Neural cell (in vitro differentiated cells): ENCODE measurements around the gene WDR37. TPM values are rescaled to one million over a fixed set of nuclear protein-coding genes. Genes with fewer than 3 reads are reported as not detected.

Source experiments
- H2AFZ ChIP-seq: fragments of 200-600, 300-800 bp; sonication (generic), shearing (Covaris generic); 2 replicates; pipeline ENCODE4 v1.6.0; 2014; ENCODE audit warnings: low read depth, mild to moderate bottlenecking, antibody characterized with exemption, low read length, moderate library complexity
- H3F3A ChIP-seq: fragments of 200-600 bp; shearing (Covaris generic); 2 replicates; pipeline ENCODE4 v1.6.1; 2016; ENCODE audit warnings: mild to moderate bottlenecking, moderate library complexity, mixed read lengths, antibody characterized with exemption, low read length; ENCODE audit not compliant: insufficient read depth, poor library complexity, severe bottlenecking
- H3K27ac ChIP-seq: fragments of 200-600, 300-800 bp; sonication (generic), shearing (Covaris generic); 2 replicates; pipeline ENCODE4 v1.5.1; 2014; ENCODE audit warnings: mild to moderate bottlenecking, low read length, moderate library complexity
- H3K27me3 ChIP-seq: fragments of 300-800, 200-600 bp; sonication (generic), shearing (Covaris generic); 2 replicates; pipeline ENCODE4 v1.6.0; 2014; ENCODE audit warnings: mild to moderate bottlenecking, low read depth, low read length, moderate library complexity; ENCODE audit not compliant: insufficient read depth
- H3K36me3 ChIP-seq: fragments of 300-800, 200-600 bp; sonication (generic), shearing (Covaris generic); 2 replicates; pipeline ENCODE4 v1.5.1; 2014; ENCODE audit warnings: mild to moderate bottlenecking, antibody characterized with exemption, low read length, moderate library complexity; ENCODE audit not compliant: insufficient read depth
- H3K4me2 ChIP-seq: fragments of 300-800, 200-600 bp; sonication (generic), shearing (Covaris generic); 2 replicates; pipeline ENCODE4 v1.6.0; 2014; ENCODE audit warnings: mild to moderate bottlenecking, low read length
- H3K4me3 ChIP-seq: fragments of 300-800, 200-600 bp; sonication (generic), shearing (Covaris generic); 2 replicates; pipeline ENCODE4 v1.5.1; 2014; ENCODE audit warnings: mild to moderate bottlenecking, low read length, moderate library complexity
- H3K79me2 ChIP-seq: fragments of 200-600 bp; shearing (Covaris generic); replicated peaks from 2 replicates; pipeline ENCODE4 v1.6.0; 2014; ENCODE audit warnings: mild to moderate bottlenecking, low read length, moderate library complexity; ENCODE audit not compliant: insufficient read depth
- H3K9ac ChIP-seq: fragments of 300-800, 200-600 bp; sonication (generic), shearing (Covaris generic); 2 replicates; pipeline ENCODE4 v1.6.1; 2016; ENCODE audit warnings: mild to moderate bottlenecking, low read length, mixed read lengths
- H3K9me2 ChIP-seq: fragments of 200-600 bp; shearing (Covaris generic); 2 replicates; pipeline ENCODE4 v1.6.1; 2016; ENCODE audit warnings: mild to moderate bottlenecking, low read length, mixed read lengths; ENCODE audit not compliant: insufficient read depth
- H3K9me3 ChIP-seq: fragments of 200-600, 300-800 bp; sonication (generic), shearing (Covaris generic); 2 replicates; pipeline ENCODE4 v1.6.1; 2016; ENCODE audit warnings: mild to moderate bottlenecking, mixed run types, low read length, moderate library complexity, mixed read lengths
- H4K20me1 ChIP-seq: fragments of 200-600 bp; shearing (Covaris generic); 2 replicates; pipeline ENCODE4 v1.6.1; 2016; ENCODE audit warnings: mild to moderate bottlenecking, mixed run types; ENCODE audit not compliant: insufficient read depth
- EP300 ChIP-seq: fragments of 450-650 bp; conservative IDR thresholded peaks from 2 replicates; pipeline ENCODE4 v1.6.1; 2014; ENCODE audit warnings: antibody characterized with exemption, mild to moderate bottlenecking, moderate library complexity; ENCODE audit not compliant: poor library complexity, severe bottlenecking
- EZH2 ChIP-seq: fragments of 200-600, 300-800 bp; shearing (Covaris generic), sonication (generic); IDR thresholded peaks from 2 replicates; pipeline ENCODE4 v1.6.1; 2014; ENCODE audit warnings: antibody characterized with exemption, low read length, borderline replicate concordance, mild to moderate bottlenecking; ENCODE audit not compliant: insufficient read depth, poor library complexity, severe bottlenecking
- MXI1 ChIP-seq: fragments of 450-650 bp; conservative IDR thresholded peaks from 2 replicates; pipeline ENCODE4 v1.6.1; 2014; ENCODE audit warnings: antibody characterized with exemption, mild to moderate bottlenecking; ENCODE audit not compliant: poor library complexity, severe bottlenecking
- POLR2AphosphoS5 ChIP-seq: IDR thresholded peaks from 2 replicates; pipeline ENCODE4 v1.6.1; 2012
- RAD21 ChIP-seq: fragments of 450-650 bp; conservative IDR thresholded peaks from 2 replicates; pipeline ENCODE4 v1.6.1; 2014; ENCODE audit warnings: antibody characterized with exemption, mild to moderate bottlenecking, moderate library complexity
- REST ChIP-seq: IDR thresholded peaks from 2 replicates; pipeline ENCODE4 v1.6.1; 2012; ENCODE audit warnings: borderline replicate concordance
- SMC3 ChIP-seq: fragments of 450-650 bp; conservative IDR thresholded peaks from 2 replicates; pipeline ENCODE4 v1.6.1; 2014; ENCODE audit warnings: antibody characterized with exemption, mild to moderate bottlenecking, moderate library complexity; ENCODE audit not compliant: poor library complexity
- TAF1 ChIP-seq: IDR thresholded peaks from 2 replicates; pipeline ENCODE4 v1.6.1; 2012; ENCODE audit warnings: low read depth
- polyA plus RNA-seq: library from polyadenylated mRNA; depleted of rRNA; stranded (reverse); fragments of >200 nt; gene quantifications from 2 replicates; pipeline ENCODE4 v1.2.3, GENCODE V29; 2014
- TF ChIP-seq, protein P1 (sequence below): fragments of 450-650 bp; IDR thresholded peaks from 2 replicates; pipeline ENCODE4 v1.5.1; 2014; ENCODE audit warnings: antibody characterized with exemption, mild to moderate bottlenecking, moderate library complexity; ENCODE audit not compliant: poor library complexity, severe bottlenecking

Gene WDR37
- polyA plus RNA-seq, 1 donor from 2014 or later = 32.3 TPM

- H3K9ac ChIP-seq = no peak overlapping the region
- H3K4me3 ChIP-seq = peak overlapping the region; percentile 60
- H3K9me2 ChIP-seq = no peaks in the 10 kb centered on the region
- no peaks in the 10 kb centered on the region for H3K9me3 ChIP-seq
- peak overlapping the region; percentile 65 for H3K4me2 ChIP-seq
- H3F3A ChIP-seq = peaks cover 5% of the 10 kb centered on the region
- no peak overlapping the region for H3K27ac ChIP-seq
- TF ChIP-seq POLR2AphosphoS5 (no peak), EP300 (no peak), SMC3 (no peak), RAD21 (no peak), TAF1 (no peak), REST (no peak), MXI1 (no peak), EZH2 (no peak)
- TF ChIP-seq, protein P1, sequence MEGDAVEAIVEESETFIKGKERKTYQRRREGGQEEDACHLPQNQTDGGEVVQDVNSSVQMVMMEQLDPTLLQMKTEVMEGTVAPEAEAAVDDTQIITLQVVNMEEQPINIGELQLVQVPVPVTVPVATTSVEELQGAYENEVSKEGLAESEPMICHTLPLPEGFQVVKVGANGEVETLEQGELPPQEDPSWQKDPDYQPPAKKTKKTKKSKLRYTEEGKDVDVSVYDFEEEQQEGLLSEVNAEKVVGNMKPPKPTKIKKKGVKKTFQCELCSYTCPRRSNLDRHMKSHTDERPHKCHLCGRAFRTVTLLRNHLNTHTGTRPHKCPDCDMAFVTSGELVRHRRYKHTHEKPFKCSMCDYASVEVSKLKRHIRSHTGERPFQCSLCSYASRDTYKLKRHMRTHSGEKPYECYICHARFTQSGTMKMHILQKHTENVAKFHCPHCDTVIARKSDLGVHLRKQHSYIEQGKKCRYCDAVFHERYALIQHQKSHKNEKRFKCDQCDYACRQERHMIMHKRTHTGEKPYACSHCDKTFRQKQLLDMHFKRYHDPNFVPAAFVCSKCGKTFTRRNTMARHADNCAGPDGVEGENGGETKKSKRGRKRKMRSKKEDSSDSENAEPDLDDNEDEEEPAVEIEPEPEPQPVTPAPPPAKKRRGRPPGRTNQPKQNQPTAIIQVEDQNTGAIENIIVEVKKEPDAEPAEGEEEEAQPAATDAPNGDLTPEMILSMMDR = no peak
- no peak overlapping the region for H2AFZ ChIP-seq
- peaks cover 70% of the 10 kb centered on the region for H3K79me2 ChIP-seq
- no peaks in the 10 kb centered on the region for H3K27me3 ChIP-seq
- H4K20me1 ChIP-seq = peaks cover 20% of the 10 kb centered on the region
- H3K36me3 ChIP-seq = peaks cover 6% of the 10 kb centered on the region
Measured at GRCh38 chr10:1043532-1043995, 12.6 kb upstream of the WDR37 start.

- Histone ChIP-seq H3K9me3 (no peaks in the 10 kb centered on the region), H3K9me2 (no peaks in the 10 kb centered on the region), H3K4me2 (peak overlapping the region; percentile 65), H3K36me3 (peaks cover 6% of the 10 kb centered on the region), H3K27me3 (no peaks in the 10 kb centered on the region), H3K79me2 (peaks cover 70% of the 10 kb centered on the region), H3F3A (peaks cover 5% of the 10 kb centered on the region), H4K20me1 (peaks cover 20% of the 10 kb centered on the region), H2AFZ (no peak overlapping the region), H3K4me3 (peak overlapping the region; percentile 60), H3K27ac (peak overlapping the region; percentile 19), H3K9ac (no peak overlapping the region)
- TF ChIP-seq RAD21 (no peak), MXI1 (no peak)
- TF ChIP-seq, protein P1 = no peak
Measured at GRCh38 chr10:1044146-1044545, 12.0 kb upstream of the WDR37 start.
